ENCODE measurements around the gene FIBP. TPM values are rescaled to one million over a fixed set of nuclear protein-coding genes. Genes with fewer than 3 reads are reported as not detected.

The FIBP gene
- total and polyA plus RNA-seq, 12 donors: 57.9 to 183 (median 72.4) TPM

DNA sequence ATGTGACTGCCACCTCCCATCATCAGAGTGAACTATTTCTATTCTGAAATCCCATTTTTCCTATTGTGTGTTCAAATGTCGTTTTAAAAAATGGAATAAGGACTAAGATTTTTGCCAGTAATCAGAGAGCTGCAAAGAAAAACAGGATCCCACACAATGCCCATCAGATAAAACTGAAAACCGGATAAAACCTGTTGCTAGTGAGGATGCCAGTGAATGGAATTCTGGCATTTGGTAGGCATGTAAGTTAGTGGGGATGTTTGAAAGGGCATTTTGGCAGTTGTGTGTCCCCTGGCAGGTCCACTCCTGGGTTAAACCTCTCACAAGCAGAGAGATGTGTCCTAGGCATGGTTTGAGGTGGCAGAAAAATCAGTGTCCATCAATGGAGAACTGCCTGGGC lies 37.1 kb upstream of the FIBP start:
- no peak overlapping the region for H3K27ac ChIP-seq
- no peak for DNase-seq
- H3K27me3 ChIP-seq: no peaks in the 10 kb centered on the region
- intact Hi-C loops (cut with DNase I): no loop called here
- no peak for TF ChIP-seq CTCF (IDR thresholded peaks at IDR 0.05)
- no peak for TF ChIP-seq POLR2A (IDR thresholded peaks at IDR 0.05)
- WGBS, 4 donors: 47 to 83% (median 65%) methylated on average over 2 of the region's 2 CpGs
- peaks cover 3 to 6% of the 10 kb centered on the region in 2 donors for H3K4me1 ChIP-seq (replicated peaks in 1 of 2)
- no peak overlapping the region for H3K4me3 ChIP-seq
- H3K9me3 ChIP-seq (replicated peaks in 1 of 3): no peaks in the 10 kb centered on the region
- H3K36me3 ChIP-seq (replicated peaks in 1 of 2): peaks cover 0 to 19% of the 10 kb centered on the region in 2 donors

DNA sequence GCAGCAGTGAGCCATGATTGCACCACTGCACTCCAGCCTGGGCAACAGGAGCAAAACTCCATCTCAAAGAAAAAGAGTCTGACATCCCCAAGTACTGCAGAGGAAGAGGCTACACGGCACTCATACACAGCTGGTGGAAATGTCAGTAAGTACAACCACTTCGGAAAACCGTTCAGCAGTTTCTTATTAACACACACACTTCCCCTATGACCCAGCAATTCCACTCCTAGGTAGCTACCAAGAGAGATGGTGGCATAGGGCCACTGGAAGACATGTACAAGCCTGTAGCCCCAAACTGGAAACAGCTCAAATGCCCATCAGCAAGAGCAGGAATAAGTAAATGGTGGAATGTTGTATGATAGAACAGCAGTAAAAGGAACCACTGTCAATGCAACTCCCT lies 34.3 kb upstream of the FIBP start:
- H3K4me1 ChIP-seq (replicated peaks in 1 of 2): peaks cover 15 to 19% of the 10 kb centered on the region in 2 donors
- H3K27ac ChIP-seq: no peak overlapping the region
- peaks cover 0 to 19% of the 10 kb centered on the region in 2 donors for H3K36me3 ChIP-seq (replicated peaks in 1 of 2)
- TF ChIP-seq POLR2A (IDR thresholded peaks at IDR 0.05) (no peak), CTCF (IDR thresholded peaks at IDR 0.05) (no peak)
- no peak overlapping the region for H3K4me3 ChIP-seq
- no peaks in the 10 kb centered on the region for H3K9me3 ChIP-seq (replicated peaks in 1 of 3)
- WGBS, 4 donors: 74 to 88% (median 83%) methylated on average over 3 of the region's 3 CpGs
- no peaks in the 10 kb centered on the region for H3K27me3 ChIP-seq
- intact Hi-C loops (cut with DNase I): loop anchor here in 1 of 2 donors (5.0 kb wide), 1 partner anchor 35 kb away; no protein-coding TSS in a partner anchor
- DNase-seq: no peak

GRCh38 chr11:65921876-65922275 lies 33.6 kb upstream of the FIBP start:
- intact Hi-C loops (cut with DNase I): loop anchor here in 1 of 2 donors (5.0 kb wide), 1 partner anchor 35 kb away; no protein-coding TSS in a partner anchor
- no peak for DNase-seq
- TF ChIP-seq POLR2A (IDR thresholded peaks at IDR 0.05) (no peak), CTCF (IDR thresholded peaks at IDR 0.05) (no peak)
- H3K27ac ChIP-seq: no peak overlapping the region
- no peak overlapping the region for H3K4me3 ChIP-seq
- WGBS, 4 donors: 88 to 94% (median 92%) methylated on average over 8 to 10 of the region's 10 CpGs
- no peaks in the 10 kb centered on the region for H3K9me3 ChIP-seq (replicated peaks in 1 of 3)
- no peaks in the 10 kb centered on the region for H3K27me3 ChIP-seq
- peaks cover 0 to 19% of the 10 kb centered on the region in 2 donors for H3K36me3 ChIP-seq (replicated peaks in 1 of 2)
- H3K4me1 ChIP-seq (replicated peaks in 1 of 2): peaks cover 21 to 26% of the 10 kb centered on the region in 2 donors

DNA sequence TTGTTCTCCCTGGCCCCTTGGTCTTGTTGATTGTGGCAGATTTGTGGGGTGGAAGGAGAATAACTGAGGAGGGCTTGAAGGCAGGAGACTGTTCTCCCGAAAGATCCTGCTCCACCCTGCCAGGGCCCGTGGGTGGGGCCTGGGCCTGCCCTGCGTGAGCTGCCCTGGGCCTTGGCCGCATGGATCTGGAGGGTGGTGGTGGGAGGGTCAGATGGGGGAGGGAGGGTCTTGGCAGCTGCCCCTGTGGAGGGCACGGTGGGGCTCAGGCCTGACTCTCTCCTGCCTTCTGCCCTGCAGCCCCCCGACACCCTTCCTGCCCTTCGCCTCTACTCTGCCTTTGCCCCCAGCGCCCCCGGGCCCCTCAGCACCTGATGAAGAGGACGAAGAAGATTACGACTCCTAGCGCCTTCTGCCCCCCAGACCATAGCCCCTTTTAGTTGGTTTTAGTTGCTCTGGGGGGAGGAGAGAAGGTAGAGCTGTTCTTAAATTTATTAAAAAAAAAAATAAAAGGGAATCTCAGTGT lies 32.8 kb upstream of the FIBP start:
- TF ChIP-seq CTCF (IDR thresholded peaks at IDR 0.05) (no peak), POLR2A (IDR thresholded peaks at IDR 0.05) (no peak)
- WGBS, 4 donors: 87 to 95% (median 92%) methylated on average over 7 to 12 of the region's 12 CpGs
- intact Hi-C loops (cut with DNase I): loop anchor here in 1 of 2 donors (5.0 kb wide), 1 partner anchor 36 kb away; no protein-coding TSS in a partner anchor
- peaks cover 25 to 34% of the 10 kb centered on the region in 2 donors for H3K4me1 ChIP-seq (replicated peaks in 1 of 2)
- no peak overlapping the region for H3K4me3 ChIP-seq
- H3K36me3 ChIP-seq (replicated peaks in 1 of 2): peaks cover 0 to 19% of the 10 kb centered on the region in 2 donors
- DNase-seq: peak in 1 of 7 donors; percentile 24
- H3K27me3 ChIP-seq: no peaks in the 10 kb centered on the region
- H3K27ac ChIP-seq: no peak overlapping the region
- no peaks in the 10 kb centered on the region for H3K9me3 ChIP-seq (replicated peaks in 1 of 3)
